ENCODE measurements around the gene TREML2.

DNA sequence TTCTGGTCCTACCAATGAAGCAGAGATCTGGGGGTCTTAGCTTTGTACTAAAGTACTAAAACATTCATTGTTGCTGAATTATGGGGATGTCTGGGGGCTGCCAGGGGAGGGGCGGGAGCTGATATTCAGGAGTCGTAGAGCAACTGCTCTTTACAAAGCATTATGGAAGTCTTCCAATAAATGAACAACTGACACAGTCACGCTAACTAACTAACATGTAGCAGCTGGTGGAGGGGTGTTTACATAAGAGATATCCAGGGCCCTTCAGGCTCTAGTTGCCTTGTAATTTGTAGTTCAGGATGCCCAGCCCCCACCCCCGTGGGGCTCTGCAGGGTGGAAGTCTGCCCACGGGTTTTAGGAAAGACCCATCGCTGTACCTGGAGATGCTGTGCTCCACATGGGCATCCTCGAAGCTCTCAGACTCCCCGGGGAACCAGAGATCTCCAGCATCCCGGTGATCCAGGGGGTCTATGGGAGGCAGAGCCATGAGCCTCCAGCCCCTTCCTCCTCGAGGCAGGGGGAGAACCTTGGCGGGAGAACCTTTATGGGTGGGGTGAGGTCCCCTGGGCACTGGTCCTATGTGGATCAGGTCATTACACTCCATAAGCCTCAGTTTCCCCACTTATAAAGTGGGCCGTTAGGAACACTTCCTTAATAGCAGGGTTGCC is 41.4 kb downstream of the TREML2 start:
- no peak for TF ChIP-seq RAD21 (IDR thresholded peaks at IDR 0.05; ENCODE audit: low read depth)
- no peak for TF ChIP-seq TAF1 (IDR thresholded peaks at IDR 0.05; ENCODE audit: low read depth)
- TF ChIP-seq, protein P1, sequence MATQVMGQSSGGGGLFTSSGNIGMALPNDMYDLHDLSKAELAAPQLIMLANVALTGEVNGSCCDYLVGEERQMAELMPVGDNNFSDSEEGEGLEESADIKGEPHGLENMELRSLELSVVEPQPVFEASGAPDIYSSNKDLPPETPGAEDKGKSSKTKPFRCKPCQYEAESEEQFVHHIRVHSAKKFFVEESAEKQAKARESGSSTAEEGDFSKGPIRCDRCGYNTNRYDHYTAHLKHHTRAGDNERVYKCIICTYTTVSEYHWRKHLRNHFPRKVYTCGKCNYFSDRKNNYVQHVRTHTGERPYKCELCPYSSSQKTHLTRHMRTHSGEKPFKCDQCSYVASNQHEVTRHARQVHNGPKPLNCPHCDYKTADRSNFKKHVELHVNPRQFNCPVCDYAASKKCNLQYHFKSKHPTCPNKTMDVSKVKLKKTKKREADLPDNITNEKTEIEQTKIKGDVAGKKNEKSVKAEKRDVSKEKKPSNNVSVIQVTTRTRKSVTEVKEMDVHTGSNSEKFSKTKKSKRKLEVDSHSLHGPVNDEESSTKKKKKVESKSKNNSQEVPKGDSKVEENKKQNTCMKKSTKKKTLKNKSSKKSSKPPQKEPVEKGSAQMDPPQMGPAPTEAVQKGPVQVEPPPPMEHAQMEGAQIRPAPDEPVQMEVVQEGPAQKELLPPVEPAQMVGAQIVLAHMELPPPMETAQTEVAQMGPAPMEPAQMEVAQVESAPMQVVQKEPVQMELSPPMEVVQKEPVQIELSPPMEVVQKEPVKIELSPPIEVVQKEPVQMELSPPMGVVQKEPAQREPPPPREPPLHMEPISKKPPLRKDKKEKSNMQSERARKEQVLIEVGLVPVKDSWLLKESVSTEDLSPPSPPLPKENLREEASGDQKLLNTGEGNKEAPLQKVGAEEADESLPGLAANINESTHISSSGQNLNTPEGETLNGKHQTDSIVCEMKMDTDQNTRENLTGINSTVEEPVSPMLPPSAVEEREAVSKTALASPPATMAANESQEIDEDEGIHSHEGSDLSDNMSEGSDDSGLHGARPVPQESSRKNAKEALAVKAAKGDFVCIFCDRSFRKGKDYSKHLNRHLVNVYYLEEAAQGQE (IDR thresholded peaks at IDR 0.05; ENCODE audit: low read depth) = no peak
- TF ChIP-seq CEBPB (IDR thresholded peaks at IDR 0.05) = no peak
- TF ChIP-seq NFIC (IDR thresholded peaks at IDR 0.05) = no peak
- no peak for TF ChIP-seq CREB1 (IDR thresholded peaks at IDR 0.05; ENCODE audit: low read depth)
- no peak for TF ChIP-seq TCF12 (IDR thresholded peaks at IDR 0.05; ENCODE audit: low read depth)

All from Ishikawa (cell line).